OCI-LY7 (cell line): ENCODE data around the gene PPP6R3. TPM values are rescaled to one million over a fixed set of nuclear protein-coding genes. Genes with fewer than 3 reads are reported as not detected.

ENCODE experiments used
- BruUV-seq: library from RNA; stranded (reverse); fragments of 400-500 nt; replicated peaks from 2 replicates; lab custom pipeline; 2021; lab: Mats Ljungman, UMichigan
- CTCF ChIA-PET: fragments of 300-600 bp; sonication (Branson Sonifier 250); formaldehyde crosslinking; loops from one replicate; lab custom pipeline; 2022; ENCODE audit warnings: antibody characterized with exemption; ENCODE audit not compliant: unreplicated experiment; lab: Charles Lee
- POLR2A ChIA-PET: fragments of 300-600 bp; sonication (Branson Sonifier 250); formaldehyde crosslinking; loops from one replicate; lab custom pipeline; 2022; ENCODE audit warnings: antibody characterized with exemption; lab: Charles Lee
- DNase-seq: peaks from one replicate; pipeline ENCODE4 v3.0.0-alpha.2; 2015; ENCODE audit warnings: low spot score
- H2AFZ ChIP-seq: fragments of 200-600 bp; sonication (generic), shearing (Covaris generic); 2 replicates; pipeline ENCODE4 v1.6.1; 2014; ENCODE audit warnings: mild to moderate bottlenecking, antibody characterized with exemption, low read length, moderate library complexity
- H3K27ac ChIP-seq: fragments of 200-600 bp; sonication (generic); 2 replicates; pipeline ENCODE4 v1.5.1; 2014; ENCODE audit warnings: mixed run types, low read depth, mild to moderate bottlenecking, moderate library complexity, low read length, inconsistent platforms; ENCODE audit not compliant: poor library complexity, severe bottlenecking
- H3K36me3 ChIP-seq: fragments of 200-600 bp; sonication (generic); 2 replicates; pipeline ENCODE4 v1.6.1; 2014; ENCODE audit warnings: mild to moderate bottlenecking, antibody characterized with exemption, low read length, moderate library complexity, mixed read lengths; ENCODE audit not compliant: insufficient read depth
- H3K4me1 ChIP-seq: fragments of 200-600 bp; sonication (generic); 2 replicates; pipeline ENCODE4 v1.5.1; 2014; ENCODE audit warnings: mild to moderate bottlenecking, low read length; ENCODE audit not compliant: insufficient read depth, poor library complexity, severe bottlenecking
- H3K4me2 ChIP-seq: fragments of 200-600 bp; sonication (generic); 2 replicates; pipeline ENCODE4 v1.6.1; 2014; ENCODE audit warnings: mild to moderate bottlenecking, low read length
- H3K4me3 ChIP-seq: fragments of 200-600 bp; sonication (generic); 2 replicates; pipeline ENCODE4 v1.5.1; 2014; ENCODE audit warnings: mild to moderate bottlenecking, low read depth, low read length; ENCODE audit not compliant: poor library complexity, severe bottlenecking
- H3K79me2 ChIP-seq: fragments of 200-600 bp; sonication (generic); 2 replicates; pipeline ENCODE4 v1.6.1; 2016; ENCODE audit warnings: low read depth, mild to moderate bottlenecking, low read length, moderate library complexity, mixed read lengths; ENCODE audit not compliant: insufficient read depth
- H3K9me2 ChIP-seq: fragments of 200-600 bp; sonication (generic); 2 replicates; pipeline ENCODE4 v1.6.1; 2016; ENCODE audit warnings: mild to moderate bottlenecking, low read length, mixed read lengths; ENCODE audit not compliant: insufficient read depth
- H3K9me3 ChIP-seq: fragments of 200-600 bp; sonication (generic); 2 replicates; pipeline ENCODE4 v1.6.1; 2014; ENCODE audit warnings: mild to moderate bottlenecking, mixed run types, low read length, mixed read lengths
- H4K20me1 ChIP-seq: fragments of 200-600 bp; sonication (generic); 2 replicates; pipeline ENCODE4 v1.6.1; 2014; ENCODE audit warnings: mild to moderate bottlenecking, antibody characterized with exemption, low read length, moderate library complexity, mixed read lengths; ENCODE audit not compliant: insufficient read depth
- CTCF ChIP-seq: fragments of 200-600 bp; sonication (generic); conservative IDR thresholded peaks from 2 replicates; pipeline ENCODE4 v1.5.1; 2014; ENCODE audit warnings: mild to moderate bottlenecking, antibody characterized with exemption, low read length, moderate library complexity, mixed read lengths
- EZH2phosphoT487 ChIP-seq: fragments of 200-600 bp; sonication (generic); IDR thresholded peaks from 2 replicates; pipeline ENCODE4 v1.6.1; 2018; ENCODE audit warnings: low read depth, borderline replicate concordance, mild to moderate bottlenecking, mixed run types, antibody characterized with exemption, low read length, moderate library complexity, mixed read lengths
- intact Hi-C: fragments of 100-400 bp; cut with micrococcal nuclease; formaldehyde crosslinking; loops from one replicate; pipeline ENCODE4 v1.10.0; 2022; ENCODE audit not compliant: unreplicated experiment
- total RNA-seq, 2 experiments: library from RNA; depleted of rRNA in 1 of 2; stranded (reverse); fragments of >200 nt in 1 of 2; shearing (Covaris generic) in 1 of 2; gene quantifications; 2 replicates each; pipeline ENCODE4 v1.2.3, GENCODE V29; 2014 to 2022

PPP6R3 gene
- total RNA-seq, 2 experiments from 2014 or later: 122 to 151 TPM

- H4K20me1 ChIP-seq: peaks cover 38% of the 10 kb centered on the region
- peak overlapping the region; percentile 17 for H3K4me3 ChIP-seq
- no peak for DNase-seq
- H3K9me2 ChIP-seq: no peaks in the 10 kb centered on the region
- CTCF ChIA-PET: no interaction called here
- TF ChIP-seq EZH2phosphoT487: no peak
- no peak for TF ChIP-seq CTCF
- H3K79me2 ChIP-seq: peaks cover 99% of the 10 kb centered on the region
- H3K4me1 ChIP-seq: peaks cover 56% of the 10 kb centered on the region
- no peaks in the 10 kb centered on the region for H3K9me3 ChIP-seq
- no peaks in the 10 kb centered on the region for H3K36me3 ChIP-seq
- no peak overlapping the region for H2AFZ ChIP-seq
- intact Hi-C loops: loop anchor here (5.0 kb wide), 1 partner anchor 37 kb away; the partner anchor contains the start of gene PPP6R3
- no TSS peak for BruUV-seq
- H3K4me2 ChIP-seq: peak overlapping the region; percentile 60
- POLR2A ChIA-PET: interaction anchor here (0.6 kb wide), 1 partner anchor 29 kb away, joined by 3 read pairs; no protein-coding TSS in a partner anchor
- H3K27ac ChIP-seq: no peak overlapping the region
These were observed 38.6 kb downstream of the PPP6R3 start for GRCh38 chr11:68498903-68499883.

DNA sequence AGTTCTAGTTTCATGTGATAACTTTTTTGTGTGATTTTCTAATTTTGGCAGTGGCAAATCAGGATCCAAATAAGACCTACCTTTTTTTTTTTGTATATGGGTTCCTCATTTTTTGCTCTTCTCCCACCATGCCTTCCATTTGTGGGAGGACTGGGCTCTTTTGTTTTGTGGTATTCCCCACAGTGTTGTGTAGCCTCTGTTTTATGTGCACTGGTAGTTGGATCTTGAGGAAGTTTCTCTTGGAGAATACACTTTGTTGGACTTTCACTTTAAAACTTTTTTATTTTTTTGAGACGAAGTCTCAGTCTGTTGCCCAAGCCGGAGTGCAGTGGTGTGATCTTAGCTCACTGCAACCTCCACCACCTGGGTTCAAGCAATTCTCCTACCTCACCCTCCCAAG is 39.7 kb downstream of the PPP6R3 start:
- ChIA-PET CTCF (no interaction called here), POLR2A (no interaction called here)
- intact Hi-C loops: no loop called here

More for the DNA sequence above, 39.7 kb downstream of the PPP6R3 start:
- Histone ChIP-seq H4K20me1 (peaks cover 34% of the 10 kb centered on the region), H2AFZ (no peak overlapping the region), H3K4me3 (no peak overlapping the region), H3K4me2 (peak overlapping the region; percentile 36; the same call in 1 of the 2 replicates), H3K36me3 (peaks cover 4% of the 10 kb centered on the region; the same call in 1 of the 2 replicates), H3K27ac (no peak overlapping the region), H3K4me1 (peaks cover 57% of the 10 kb centered on the region), H3K79me2 (peaks cover 99% of the 10 kb centered on the region), H3K9me3 (no peaks in the 10 kb centered on the region), H3K9me2 (no peaks in the 10 kb centered on the region)
- BruUV-seq: no TSS peak
- no peak for DNase-seq
- no peak for TF ChIP-seq EZH2phosphoT487
- TF ChIP-seq CTCF: no peak
